HG02642 (cell line): ENCODE measurements around the gene RPP40.

Source experiments
- ATAC-seq: cut with Tn5 transposase; IDR thresholded peaks from one replicate; pipeline ENCODE4 v1.9.1; 2021; ENCODE audit warnings: mild to moderate bottlenecking; ENCODE audit not compliant: unreplicated experiment, poor library complexity

The RPP40 gene

DNA sequence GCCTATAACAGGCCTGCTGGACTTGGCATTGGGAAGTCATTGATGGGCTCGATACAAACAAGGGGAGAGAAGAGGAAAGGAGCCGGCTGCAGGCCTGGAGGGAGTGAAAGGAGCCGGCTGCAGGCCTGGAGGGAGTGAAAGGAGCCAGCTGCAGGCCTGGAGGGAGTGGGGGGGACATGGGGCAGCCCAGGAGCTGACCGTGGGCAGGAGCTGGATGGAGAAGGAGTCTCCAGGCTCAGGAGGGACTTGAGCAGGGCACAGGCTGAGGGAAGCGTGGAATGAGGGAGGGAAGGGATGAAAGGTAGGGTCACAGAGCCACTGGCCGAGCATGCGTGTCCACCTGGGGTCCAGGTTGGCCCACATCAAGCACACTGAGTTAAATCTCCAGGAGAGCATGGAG lies 32.0 kb downstream of the RPP40 start:
- no peak for ATAC-seq

DNA sequence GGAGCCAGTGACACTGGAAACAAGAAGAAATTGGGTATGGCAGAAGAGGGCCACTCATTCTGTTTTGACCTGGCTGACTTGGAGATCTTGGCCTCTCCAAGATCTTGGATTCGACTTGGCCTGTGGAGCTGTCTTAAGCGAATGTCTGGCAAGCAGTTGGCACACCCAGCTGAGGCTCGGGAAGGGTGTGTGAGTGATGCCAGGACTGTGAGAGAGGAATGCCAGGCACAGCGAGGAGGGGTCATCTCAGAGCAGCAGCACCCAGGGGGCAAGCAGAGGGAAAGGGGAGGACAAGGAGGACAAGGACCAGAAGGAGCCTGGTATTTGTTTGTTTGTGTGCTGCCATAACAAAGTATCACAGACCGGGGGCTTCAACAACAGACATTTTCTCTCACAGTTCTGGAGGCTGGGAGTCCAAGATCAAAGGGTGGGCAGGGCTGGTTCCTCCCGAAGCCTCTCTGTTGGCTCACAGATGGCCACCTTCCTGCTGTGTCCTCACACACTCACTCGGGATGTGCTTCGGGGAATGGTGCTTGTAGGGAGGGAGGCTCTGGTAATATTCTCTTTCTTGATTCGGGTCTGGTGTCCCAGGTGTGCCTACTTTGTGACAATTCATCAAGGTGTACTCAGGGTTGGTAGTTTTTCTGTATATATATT lies 33.0 kb downstream of the RPP40 start:
- ATAC-seq: no peak

DNA sequence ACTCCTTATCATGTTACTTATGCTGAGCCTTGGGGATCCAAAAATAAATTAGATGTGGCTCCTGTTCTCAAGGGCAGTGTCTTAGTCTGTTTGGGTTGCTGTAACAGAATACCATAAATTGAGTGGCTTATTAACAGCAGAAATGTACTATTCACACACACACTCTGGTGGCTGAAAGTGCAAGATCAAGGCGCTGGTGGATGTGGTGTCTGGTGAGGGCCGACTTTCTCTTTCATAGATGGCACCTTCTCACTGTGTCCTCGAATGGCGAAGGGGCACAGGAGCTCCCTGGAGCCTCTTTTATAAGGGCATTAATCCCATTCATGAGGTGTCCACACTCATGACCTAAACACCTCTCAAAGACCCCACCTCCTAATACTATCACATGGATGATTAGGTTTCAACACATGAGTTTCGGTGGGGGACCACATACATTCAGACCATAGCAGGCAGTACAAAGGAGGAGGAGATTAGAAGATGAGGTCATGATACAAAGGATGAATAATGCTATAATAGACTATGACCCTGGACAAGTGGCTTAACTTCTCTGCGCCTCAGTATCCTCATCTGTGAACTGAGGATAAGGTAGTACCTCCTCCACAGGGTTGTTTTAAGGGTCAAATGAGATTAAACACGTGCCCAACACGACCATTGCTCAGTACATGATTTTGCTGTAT lies 34.1 kb downstream of the RPP40 start:
- no peak for ATAC-seq

DNA sequence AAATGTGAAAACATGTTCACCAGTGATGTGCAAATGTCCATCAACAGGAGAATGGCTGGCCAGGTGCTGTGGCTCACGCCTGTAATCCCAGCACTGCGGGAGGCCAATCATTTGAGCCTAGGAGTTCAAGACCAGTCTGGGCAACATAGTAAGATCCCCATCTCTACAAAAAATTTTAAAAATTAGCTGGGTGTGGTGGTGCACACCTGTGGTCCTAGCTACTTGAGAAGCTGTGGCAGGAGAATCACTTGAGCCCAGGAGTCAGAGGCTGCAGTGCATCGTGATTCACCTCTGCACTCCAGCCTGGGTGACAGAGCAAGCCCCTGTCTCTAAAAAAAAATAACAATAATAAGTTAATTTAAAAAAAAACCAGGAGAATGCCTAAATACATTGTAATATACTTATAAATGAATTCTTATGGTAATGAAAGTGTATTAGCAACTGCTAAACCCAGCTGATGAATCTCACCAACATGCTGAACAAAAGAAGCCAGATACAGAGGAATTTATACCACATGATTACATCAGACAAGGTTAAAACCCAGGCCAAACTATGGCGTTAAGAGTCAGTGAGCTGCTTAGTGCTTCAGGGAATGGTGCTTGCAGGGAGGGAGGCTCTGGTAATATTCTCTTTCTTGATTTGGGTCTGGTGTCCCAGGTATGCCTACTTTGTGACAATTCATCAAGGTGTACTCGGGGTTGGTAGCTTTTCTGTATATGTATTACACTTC lies 36.4 kb downstream of the RPP40 start:
- ATAC-seq: no peak

DNA sequence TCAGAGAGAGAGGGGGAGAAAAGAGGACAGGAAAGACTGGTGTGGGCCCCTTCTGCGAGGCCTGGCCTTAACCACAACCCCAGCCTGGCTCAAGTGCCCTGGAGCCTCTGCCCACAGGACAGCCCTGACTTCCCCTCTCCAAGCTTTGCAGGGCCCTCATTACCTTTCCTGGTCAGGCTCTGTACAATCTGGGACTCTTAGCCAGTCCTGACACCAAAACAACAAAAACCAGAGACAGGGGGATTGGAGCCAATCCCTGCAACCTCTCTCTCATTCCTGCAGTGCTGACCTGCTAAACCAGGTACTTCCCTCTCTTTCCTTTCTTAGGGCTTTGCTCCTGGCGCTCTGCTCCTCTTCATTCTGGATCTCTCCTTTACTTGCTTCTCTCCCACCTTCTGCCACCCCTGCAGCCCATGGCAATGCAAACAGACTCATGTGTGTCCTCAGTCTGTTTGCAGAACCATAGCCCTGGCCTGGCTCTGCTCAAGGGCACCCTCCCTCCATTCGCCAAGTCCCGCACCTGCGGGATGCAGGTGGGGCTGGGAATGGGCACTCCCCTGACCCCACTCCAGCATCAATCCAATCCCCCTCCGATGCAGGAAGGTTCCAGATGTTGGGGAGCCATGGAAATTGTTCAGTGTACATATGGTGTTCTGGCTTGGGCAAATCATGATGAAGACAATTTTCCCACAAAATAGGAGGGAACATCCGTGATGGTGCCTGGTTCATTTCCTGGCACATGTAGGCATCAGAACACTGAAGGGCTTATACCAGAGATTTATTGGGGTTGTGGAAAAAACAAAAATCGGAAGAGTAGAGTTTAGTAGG lies 38.1 kb downstream of the RPP40 start:
- ATAC-seq: no peak

DNA sequence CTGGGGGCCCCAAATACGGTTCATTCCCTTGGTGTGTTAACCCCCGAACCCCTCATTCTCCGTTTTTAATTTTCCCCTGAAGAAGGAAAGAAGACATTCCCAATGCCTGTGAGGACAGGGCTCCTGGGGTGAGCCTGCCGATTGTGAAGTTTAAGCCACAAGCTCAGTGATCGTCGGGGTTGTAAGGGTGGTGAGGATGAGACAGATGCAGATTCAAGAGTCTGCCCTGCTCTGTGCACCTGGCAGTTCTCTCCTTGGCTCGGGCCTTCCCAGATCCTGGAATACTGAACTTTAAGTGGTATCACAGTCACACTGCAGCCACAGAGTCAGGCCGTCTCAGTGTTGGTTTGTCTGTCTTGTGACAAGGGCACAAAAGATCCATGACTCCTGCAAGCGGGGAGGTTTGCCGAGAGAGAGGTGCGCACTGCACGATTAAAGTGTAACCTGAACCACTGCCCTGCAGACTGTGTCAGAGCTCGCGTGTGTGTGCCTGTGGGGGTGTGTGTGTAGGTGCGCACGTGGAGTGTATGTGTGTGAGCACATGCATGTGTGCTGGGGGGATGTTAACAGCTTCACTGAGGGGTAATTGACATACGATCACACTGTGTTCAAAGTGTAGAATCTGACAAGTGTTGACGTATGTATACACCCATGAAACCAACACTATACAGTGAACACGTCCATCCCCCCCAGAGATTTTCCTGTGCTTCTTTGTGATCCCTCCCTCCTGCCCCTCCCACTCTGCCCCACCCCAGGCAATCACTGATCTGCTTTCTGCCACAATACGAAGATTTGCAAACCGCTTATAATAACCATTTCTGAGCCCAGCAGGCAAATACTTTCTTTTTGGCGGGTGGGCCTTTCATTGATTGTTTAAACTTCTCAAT lies 38.9 kb downstream of the RPP40 start:
- no peak for ATAC-seq

DNA sequence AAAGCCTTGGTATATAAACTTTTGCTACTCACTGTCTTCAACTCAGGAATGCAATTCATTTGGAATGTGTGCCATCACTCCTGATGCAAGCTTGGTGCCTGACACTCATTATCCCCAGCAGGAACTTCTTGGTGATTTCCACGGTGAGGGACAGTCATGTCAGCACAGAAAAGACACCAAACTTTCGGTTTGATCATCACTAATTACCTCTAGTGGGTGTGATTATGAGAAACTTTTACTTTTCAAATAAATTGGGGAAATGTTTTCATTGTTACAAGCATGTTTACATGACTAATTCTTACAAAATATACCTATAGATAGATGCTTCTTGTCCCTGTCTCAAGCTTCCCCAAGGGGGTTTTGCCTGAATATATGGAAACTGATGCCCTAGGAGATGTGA lies 40.9 kb downstream of the RPP40 start:
- ATAC-seq: no peak

DNA sequence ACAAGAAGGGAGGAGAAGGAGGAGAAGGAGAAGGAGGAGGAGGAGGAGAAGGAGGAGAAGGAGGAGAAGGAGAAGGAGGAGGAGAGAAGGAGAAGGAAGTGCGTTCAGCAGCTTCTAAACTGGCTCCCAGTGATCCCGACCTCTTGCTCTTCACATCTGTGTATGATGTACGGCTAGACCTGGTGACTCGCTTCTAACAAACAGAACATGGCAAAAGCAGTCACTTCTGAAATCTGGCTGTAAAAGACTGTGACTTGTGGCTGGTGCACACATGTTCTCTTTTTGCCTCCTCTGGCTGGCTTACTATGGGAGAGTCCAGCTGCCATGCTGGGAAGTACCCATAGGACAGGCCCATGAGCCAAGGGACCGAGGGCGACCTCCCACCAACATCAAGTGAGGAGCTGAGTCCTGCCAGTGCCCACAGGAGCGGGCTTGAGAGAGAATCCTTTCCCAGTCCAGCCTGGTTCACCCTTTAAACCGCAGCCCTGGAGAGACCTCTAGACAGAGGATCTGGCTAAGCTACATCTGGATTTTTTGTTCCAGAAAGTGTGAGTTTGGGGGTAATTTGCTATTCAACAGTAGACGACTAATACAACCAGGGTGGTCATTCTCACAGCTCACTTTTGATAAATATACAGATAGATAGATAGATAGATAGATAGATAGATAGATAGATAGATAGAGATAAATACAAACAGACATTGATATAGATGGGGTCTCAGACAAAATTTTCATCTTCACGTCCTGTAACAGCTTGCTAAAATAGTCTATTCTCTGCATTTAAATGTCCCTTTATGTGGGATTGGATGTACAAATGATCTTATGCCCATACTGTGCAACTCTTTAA lies 42.3 kb downstream of the RPP40 start:
- ATAC-seq: no peak

DNA sequence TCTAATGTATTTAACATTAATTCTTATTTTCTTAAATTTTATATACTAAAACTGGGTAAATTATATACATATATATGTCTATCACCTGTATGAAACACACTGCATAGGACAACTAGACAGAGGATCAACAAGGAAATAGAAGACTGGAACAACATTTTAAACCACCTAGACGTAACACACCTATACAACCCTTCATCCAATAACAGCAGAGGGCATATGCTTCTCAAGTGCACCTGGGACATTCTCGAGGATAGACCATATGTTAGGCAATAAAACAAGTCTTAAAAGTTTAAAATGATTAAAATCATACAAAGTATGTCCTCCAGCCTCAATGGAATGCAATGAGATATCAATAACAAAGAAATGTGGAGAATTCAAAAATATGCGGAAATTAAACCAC lies 45.2 kb downstream of the RPP40 start:
- no peak for ATAC-seq

DNA sequence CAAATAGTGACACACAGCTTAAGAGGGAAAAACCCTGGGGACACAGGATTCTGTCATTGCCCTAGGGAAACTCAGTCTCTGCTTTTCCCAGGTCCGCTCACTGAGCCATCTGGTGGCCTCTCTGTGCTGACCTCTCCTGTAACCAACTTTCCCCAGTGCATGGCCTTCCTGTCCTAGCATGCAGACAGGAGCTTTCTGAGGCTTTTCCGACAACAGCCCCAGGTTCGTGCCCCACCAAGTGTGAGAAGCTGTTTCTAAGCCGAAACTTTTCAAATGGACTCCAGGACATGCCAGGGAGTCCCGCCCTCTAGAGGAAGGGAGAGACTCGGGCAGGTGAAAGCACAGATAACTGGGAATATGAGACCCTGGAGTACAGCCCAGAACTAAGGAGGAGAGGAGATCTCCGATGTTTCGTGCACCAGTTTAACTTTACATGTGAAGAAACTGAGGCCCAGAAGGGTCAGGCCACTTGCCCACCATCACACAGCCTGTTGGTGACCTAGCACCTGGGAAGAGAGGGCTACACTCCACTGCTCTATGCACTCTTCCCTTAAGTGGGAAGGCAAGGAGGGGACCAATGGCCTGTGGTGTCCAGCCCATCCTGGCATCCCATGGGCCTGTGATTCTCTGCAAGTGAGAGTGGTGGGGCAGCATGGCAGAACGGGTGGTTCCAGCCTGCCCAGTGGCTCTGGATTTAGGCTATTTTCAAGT lies 46.2 kb downstream of the RPP40 start:
- ATAC-seq: no peak

DNA sequence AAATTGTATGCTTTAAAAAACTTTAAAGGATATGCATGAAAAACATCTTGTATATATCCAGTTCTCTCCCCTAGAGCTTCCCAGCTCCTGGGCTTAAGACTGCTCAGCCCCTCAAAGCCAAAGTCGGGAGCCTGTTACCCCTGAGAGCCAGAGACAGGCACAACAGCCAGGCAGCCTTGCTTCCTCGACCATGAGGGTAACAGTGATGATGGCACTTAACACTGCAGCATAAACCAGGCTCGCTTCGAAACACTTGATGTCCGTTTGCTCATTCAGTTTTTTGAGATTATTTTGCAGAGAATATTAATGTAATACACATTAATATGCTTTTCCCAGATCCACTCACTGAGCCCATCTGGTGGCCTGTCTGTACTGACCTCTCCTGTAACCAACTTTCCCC lies 47.2 kb downstream of the RPP40 start:
- ATAC-seq: no peak

DNA sequence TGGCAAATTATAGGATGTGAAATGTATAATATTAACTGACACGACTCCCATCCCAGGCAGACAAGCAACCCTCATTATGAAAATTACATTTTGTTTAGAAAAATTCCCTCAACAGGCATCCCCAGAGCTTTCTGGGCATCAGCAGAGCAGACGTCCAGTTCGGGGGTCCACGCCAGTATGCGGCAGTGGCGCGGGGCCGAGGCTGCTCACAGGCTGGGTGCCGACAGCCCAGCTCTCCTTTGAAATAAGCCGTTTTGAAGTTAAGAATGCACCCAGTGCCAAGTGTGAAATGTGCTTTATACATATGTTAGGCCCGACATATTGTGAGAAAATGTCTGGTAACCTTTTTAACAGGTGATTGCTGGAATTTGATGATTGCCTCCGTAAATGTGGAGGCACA lies 50.4 kb downstream of the RPP40 start:
- ATAC-seq: no peak

DNA sequence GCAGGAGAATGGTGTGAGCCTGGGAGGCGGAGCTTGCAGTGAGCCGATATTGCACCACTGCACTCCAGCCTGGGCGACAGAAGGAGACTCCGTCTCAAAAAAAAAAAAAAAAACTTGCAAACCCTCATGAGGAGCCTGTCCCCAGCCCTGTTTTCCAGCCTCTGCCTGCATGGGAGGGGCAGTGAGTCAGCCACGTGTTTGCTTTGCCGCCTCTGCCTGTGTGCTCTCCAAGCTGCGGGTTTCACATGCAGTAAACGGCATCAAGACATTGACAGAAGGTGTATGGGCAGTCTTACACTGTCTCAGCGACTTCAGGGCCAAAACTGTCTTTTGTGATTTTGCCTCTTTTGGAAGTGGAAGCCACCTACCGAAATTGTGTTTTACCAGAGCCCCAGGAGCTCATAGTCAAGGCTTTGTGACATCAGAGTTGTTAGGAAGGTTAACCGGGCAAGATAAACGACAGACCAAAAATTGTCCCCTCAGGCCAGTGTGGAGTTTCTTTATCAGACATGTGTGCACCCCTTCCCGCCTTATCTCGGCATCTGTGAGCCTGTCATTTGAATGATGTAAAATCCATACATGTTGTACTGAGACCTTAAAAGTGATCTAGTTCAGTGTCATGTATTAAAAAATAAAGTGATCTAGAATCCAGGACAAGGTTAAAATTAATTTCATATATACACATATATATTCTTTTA lies 52.9 kb downstream of the RPP40 start:
- ATAC-seq: no peak

DNA sequence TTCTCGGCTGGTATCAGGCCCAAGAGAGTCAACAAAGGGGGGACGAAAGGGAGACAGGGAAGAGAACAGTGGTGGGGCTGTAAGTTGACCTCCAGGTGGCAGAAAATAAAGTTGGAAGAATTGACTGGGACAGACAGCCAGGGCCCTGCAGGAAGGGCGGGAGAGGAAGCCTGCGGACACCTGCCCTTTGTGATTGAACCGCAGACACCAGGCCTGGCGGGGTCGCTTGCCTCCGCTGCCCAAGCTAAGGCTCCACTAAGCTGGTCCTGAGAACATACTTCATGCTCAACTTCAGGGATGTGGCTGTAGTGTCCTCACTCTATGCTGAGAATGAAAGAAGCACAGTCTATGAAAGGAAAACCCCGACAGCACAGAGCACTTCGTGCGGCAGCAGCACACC lies 53.8 kb downstream of the RPP40 start:
- no peak for ATAC-seq

DNA sequence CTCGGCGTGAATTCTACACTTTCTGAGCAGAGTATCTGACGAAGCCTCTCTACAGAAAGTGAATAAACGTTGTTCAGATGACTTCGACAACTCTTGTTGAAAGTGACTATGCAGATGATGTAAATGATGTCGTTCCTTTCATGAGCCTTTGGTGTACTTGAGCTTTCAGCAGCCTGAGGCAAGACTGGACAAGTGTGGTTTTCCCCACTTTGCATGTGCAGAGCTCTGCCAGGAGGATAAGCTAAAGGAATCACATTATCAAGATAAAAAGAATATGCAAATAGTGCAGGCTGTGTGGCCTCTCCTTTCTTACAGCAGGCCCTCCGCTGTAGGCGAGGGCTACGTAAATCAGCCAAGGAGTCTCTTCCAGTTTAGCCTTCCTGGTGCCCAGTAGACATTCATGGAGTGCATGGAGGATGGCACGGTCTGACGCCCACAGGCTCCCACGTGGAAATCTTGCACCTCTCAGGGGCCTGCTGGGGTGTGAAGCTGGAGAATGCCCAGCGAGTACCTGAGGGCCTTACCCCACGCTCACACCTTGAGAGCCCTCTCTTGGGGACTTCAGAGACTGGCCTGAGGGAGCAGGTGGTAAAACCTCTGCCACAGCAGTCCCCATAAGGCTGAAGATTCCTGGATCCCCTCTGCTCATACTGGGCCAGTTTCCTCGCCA lies 54.9 kb downstream of the RPP40 start:
- ATAC-seq: no peak

DNA sequence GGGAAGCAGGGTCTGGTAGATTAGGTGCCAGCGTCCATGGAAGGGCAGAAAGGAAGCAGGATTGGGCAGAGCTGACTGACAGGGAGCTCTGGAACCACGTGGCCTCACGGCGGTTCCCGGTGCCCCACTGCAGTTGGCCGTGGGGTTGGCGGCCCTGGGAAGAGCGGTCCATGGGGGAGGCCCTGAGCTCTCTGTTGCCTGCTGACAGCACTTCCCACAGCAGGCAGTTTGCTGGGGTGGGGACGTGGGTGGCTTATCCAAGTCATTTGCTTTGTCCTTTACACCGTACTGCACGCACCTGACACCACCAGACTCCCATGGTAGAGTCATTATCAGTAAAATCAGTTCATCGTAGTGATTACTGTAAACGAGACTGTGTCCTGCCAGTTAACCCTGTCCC lies 56.1 kb downstream of the RPP40 start:
- no peak for ATAC-seq

DNA sequence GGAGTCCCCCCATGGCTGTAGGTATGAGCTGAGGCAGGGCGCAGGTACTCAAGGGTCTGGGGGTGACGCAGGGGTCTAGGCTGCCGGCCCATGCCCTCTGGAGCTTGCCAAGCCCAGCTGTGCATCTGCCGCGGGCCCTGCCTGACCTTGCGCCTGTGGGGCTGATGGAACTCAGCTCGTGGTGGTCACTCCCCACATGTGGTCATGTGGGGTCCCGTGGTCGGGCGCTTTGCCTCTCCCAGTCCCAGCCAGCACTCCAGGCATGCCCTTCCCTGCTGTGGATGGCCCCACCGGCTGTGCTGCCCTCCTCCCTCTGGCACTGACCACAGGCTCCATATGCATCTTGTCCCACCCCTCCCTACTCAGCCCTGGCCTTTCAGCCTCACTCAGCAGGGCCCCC lies 57.3 kb downstream of the RPP40 start:
- no peak for ATAC-seq
